HG03520 (cell line): Measurements from ENCODE around the gene DAP.
"Not testable (repeated sequence)": the region's sequence is repeated elsewhere in the genome, so short reads cannot be mapped to it uniquely, and the experiment has no call there.

Experiments
- ATAC-seq: cut with Tn5 transposase; IDR thresholded peaks from one replicate; pipeline ENCODE4 v1.9.1; 2021; ENCODE audit warnings: mild to moderate bottlenecking, moderate library complexity; ENCODE audit not compliant: unreplicated experiment

Gene DAP

DNA sequence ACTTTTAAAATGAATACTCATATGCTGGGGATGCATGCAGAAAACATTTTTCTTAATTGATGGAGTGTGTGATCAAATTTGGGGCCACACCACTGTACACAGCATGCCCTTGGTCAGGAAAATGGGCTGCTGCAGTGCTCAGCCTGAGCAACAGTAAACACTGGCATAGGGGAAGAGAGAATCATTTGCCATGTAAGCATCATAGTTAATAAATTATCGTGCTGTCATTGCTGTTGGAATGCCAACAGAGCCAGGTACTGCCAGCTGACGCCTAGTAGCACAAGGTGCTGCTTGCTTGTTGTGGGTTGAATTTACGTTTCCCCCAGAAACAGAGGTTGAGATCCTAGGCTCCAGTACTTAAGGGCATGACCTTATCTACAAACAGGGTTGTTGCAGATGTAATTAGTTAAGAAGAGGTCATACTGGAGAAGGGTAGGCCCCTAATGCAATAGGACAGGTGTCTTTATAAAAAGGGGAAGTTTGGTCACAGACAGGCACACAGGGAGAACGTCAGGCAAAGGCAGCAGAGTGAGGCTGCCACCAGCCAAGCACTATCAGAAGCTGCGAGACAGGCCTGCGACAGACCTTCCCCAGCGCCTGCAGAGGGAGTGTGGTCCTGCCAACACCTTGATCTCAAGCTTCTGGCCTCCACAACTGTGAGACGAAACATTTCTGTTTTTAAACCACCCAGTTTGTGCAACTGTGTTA is 25.3 kb downstream of the DAP start:
- peak; percentile 42 for ATAC-seq

- ATAC-seq: no peak
Measured at GRCh38 chr5:10734832-10735523, 26.1 kb downstream of the DAP start.

DNA sequence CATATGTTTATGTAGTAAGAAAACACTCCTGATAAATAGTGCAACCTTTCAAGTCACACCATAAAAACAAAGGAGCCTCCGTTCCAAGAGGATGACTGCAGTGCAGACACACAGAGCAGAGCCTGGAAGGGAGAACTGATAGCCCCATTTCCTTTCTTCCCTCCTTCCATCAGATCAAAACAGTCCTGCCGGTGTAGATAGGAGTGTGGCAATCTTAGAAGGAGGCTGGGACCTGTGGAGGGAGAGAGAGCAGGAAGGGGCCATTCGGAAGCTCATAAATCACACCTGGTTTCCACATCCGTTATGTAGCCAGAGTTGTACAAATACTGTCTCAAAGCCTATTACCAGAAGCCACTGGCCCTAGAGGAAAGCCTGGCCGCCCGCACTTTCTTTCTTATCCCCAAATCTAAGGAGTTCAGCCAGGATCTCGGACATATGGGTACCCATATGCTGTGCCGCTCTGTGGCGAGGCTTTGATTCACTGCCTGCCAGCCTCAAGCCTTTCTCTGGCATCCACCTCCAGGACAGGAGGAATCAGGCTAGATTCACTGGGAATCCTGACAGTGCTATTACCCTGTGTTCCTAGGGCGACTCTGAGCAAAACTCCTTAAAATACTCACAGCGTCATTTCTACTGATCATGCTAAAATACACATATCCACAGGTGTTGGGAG is 26.9 kb downstream of the DAP start:
- no peak for ATAC-seq

GRCh38 chr5:10733426-10733825 is 27.6 kb downstream of the DAP start:
- peak; percentile 9 for ATAC-seq

GRCh38 chr5:10731913-10732312 is 29.1 kb downstream of the DAP start:
- no peak for ATAC-seq

GRCh38 chr5:10730043-10730351 is 31.0 kb downstream of the DAP start:
- no peak for ATAC-seq

- no peak for ATAC-seq
Measured at GRCh38 chr5:10729320-10730042, 31.6 kb downstream of the DAP start.

DNA sequence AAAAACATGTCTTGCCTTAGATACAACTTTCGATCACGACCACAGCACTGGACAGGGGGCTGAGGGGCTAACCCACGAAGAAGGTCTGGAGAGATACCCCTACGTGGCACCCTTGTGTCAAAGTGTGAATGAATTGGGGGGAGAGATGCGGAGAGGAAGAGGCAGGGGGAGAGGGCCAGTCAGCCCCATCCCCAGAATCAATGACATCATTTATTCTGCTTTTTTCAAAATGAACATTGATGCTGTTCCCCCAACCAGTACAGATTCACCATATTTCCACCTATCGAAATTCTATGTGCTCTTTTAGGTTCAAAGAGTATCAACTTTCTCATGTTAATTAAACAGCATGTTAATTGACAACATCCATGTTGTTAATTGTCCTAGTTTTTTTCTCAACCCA is 32.4 kb downstream of the DAP start:
- ATAC-seq: no peak

DNA sequence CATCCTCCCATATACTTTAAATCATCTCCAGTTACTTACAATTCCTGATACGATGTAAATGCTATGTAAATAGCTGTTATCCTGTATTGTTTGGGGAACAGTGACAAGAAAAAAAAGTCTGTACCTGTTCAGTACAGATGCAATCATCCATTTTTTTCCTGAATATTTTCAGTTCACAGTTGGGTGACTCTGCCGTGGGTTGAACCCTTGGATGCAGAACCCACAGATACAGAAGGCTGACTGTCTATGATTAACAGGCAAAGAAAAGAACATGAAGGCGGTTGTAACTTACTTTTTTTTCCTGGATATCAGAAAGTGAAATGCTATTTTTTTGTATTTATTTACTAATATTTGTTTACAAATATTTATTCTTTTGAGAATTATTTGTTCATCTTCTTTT is 33.2 kb downstream of the DAP start:
- no peak for ATAC-seq

DNA sequence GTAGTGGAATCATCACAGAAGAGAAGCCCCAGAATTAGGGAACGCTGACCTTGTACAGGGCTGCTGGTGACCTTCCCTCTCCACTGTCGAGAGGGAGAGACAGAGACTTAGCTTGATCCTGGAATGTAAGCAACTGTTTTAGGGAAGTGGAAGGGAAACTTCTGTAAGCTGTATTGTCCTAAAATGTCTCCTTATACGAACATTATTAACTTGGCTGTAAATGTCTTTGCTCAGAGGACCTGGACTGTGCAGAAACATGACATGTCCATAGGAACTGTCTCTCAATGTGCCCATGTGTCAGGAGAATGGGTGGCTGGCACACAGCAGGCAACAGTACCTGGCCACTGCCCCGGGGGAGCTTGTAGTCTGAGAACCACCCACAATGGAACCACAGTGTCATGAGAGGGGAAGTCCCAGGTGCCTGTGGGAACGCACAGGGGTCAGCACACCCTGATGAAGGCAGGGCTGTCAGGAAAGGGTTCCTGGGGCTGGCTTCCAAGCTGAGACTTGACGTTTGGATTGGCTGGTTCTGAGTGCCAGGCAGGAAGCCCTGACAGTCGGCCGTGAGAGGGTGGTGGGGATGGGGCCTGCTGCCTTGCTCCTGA is 34.0 kb downstream of the DAP start:
- peak; percentile 91 for ATAC-seq

GRCh38 chr5:10726179-10726912 is 34.7 kb downstream of the DAP start:
- peak; percentile 18 for ATAC-seq

GRCh38 chr5:10725636-10726035 is 35.4 kb downstream of the DAP start:
- no peak for ATAC-seq

DNA sequence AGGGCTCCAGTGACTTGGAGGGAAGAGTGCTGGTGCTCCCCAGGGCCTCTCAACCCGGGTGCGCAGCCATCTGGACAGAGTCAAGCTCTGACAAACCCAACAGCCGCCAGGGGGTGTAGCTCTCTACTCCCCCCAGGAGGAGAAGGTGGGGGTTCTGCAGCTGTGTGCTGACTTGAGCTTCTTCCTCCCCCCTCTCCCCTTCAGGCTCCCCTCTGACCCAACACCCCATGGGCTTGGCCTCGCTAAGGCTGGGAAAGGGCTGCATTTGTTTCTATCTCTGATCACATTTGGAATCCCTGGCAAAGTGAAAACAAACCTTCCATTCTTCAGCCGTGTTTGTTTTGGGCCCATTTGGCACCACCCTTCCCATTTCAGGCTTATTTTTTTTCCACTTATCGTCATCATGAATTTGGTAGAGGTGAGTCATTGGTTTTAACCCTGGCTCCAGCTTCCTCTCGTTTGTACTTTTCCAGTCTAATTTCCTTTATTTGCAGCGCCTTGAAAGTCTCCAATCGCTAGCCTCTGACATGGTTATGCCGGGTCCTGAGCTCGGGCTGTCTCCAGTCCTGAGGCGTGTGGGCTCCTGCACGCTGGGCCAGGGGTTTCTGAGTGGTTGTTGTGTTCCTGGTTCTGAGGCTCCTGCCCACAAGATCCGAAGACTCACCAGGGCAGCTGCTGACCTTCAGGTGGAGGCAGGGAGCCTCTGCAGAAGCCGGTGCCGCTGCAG is 36.1 kb downstream of the DAP start:
- ATAC-seq: no peak

DNA sequence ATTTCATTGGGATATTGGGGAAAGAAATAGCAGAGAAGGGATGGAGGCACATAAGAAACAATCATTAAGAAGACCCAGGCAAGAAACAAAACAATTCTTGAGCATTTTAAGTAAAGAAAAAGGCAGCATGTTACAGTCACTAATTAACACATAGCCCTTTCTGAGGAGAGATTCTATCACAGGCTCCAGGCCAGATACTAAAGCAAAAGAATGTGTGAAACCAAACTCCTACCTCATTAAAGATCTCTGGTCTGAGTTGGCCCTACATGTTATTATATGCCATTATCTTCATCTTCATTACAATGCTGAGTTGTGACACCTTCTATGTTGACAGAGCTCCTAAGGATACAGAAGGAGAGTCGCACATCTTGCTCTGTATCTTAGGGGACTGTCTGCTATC is 37.5 kb downstream of the DAP start:
- no peak for ATAC-seq

DNA sequence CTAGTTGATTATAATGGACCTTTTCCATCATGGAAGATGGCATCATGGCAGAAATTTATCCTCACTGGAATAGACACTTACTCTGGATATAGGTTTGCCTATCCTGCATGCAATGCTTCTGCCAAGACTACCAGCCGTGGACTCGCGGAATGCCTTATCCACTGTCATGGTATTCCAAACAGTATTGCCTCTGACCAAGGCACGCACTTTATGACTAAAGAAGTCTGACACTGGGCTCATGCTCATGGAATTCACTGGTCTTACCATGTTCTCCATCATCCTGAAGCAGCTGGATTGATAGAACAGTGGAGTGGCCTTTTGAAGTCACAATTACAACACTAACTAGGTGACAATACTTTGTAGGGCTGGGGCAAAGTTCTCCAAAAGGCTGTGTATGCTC is 40.3 kb downstream of the DAP start:
- not testable (repeated sequence) for ATAC-seq

DNA sequence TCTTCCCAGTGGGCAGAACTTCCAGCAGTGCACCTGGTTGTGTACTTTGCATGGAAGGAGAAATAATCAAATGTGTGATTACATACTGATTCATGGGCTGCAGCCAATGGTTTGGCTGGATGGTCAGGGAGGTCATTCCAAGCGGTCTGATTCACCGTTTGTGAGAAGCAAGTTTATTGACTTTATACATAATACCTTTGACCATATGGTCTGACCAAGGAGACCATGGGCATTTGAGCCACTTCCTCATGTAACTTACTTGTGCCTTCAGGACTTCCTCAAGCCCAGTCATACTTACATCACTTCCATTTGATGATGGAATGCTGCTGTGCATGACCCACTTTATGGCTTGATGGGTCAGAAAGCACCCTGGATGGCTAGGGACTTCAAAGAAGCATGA is 41.1 kb downstream of the DAP start:
- no peak for ATAC-seq

DNA sequence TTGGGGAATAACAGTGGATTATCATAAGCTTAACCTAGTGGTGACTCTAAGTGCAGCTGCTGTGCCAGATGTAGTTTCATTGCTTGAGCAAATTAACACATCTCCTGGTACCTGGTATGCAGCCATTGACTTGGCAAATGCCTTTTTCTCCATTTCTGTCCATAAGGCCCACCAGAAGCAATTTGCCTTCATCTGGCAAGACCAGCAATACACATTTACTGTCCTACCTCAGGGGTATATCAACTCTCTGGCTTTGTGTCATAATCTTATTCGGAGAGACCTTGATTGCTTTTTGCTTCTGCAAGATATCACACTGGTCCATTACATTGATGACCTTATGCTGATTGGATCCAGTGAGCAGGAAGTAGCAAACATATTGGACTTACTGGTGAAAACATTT is 42.4 kb downstream of the DAP start:
- ATAC-seq: not testable (repeated sequence)

DNA sequence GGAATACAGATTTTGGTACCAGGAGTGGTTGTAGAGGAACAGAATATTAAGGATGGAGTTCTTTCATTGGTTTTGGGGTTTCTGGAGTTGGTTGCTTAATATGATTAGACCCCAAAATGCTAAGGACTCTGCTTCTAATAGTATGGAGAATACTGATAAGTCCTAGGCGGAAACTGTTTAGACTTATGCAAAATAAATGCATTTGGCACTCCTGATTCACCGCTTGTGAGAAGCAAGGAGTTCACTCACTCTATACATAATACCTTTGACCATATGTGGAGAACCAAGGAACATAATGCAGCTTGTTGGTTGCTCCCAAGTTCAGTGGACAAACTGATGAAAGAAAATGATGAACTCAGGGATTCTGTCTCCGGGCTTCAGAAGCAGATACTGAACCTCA is 44.2 kb downstream of the DAP start:
- ATAC-seq: not testable (repeated sequence)

DNA sequence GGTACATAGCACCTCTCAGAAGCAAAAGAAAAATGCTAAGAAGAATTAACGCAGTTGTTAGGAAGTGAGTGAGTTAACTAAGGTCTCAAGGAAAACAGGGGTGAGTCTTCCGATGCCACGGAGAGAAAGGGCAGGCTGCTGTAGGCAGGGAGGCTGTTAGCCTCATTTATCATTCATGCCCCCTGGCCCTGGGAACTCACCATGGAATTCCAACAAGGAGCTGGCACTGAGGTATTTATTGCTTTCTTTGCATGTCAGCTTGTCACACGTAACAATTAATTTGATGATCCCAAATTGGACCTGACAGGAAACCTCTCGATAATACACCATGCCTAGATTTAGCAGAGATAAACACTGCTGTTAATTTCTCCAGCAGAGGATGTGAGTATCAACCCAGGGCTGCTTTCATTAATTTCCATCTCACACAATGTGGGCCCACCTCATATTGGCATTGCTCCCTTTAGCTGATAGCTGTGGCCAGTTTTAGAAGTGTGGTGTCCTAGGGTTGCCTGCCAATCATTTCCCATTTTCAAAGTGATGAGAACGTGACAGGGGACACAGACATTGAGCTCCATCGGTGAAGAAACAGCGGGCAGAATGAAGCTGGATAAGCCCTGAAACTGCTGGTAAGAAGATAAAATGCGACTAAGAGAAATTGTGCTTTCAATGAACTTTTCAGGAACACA is 45.3 kb downstream of the DAP start:
- no peak for ATAC-seq
